GM12874 (cell line): ENCODE results near the gene SLC15A5.

Source experiments
- TF ChIP-seq, protein P1 (sequence below): IDR thresholded peaks from 2 replicates; pipeline ENCODE4 v1.5.1; 2011; ENCODE audit warnings: low read depth, mild to moderate bottlenecking, control low read depth, low read length, moderate library complexity; ENCODE audit not compliant: insufficient read depth

SLC15A5 gene

DNA sequence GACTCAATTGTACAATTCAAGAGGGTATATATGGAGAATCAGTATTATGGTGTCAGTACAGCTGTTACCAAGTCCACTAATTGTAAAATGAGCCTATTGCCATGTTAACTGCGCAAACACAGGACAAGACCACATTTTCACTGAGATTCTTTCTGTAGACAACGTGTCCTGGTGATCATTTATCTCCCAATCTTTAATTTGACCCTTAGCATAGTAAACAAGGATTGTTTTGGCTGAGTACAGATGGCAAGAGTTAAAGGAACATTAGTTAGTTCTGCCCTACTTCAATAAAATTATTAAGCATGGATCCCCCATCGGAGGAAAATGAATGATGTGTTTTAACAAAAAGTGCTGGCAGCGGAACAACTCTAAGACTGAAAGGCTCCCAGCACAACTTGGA, 36.1 kb downstream of the SLC15A5 start:
- TF ChIP-seq, protein P1, sequence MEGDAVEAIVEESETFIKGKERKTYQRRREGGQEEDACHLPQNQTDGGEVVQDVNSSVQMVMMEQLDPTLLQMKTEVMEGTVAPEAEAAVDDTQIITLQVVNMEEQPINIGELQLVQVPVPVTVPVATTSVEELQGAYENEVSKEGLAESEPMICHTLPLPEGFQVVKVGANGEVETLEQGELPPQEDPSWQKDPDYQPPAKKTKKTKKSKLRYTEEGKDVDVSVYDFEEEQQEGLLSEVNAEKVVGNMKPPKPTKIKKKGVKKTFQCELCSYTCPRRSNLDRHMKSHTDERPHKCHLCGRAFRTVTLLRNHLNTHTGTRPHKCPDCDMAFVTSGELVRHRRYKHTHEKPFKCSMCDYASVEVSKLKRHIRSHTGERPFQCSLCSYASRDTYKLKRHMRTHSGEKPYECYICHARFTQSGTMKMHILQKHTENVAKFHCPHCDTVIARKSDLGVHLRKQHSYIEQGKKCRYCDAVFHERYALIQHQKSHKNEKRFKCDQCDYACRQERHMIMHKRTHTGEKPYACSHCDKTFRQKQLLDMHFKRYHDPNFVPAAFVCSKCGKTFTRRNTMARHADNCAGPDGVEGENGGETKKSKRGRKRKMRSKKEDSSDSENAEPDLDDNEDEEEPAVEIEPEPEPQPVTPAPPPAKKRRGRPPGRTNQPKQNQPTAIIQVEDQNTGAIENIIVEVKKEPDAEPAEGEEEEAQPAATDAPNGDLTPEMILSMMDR: no peak

DNA sequence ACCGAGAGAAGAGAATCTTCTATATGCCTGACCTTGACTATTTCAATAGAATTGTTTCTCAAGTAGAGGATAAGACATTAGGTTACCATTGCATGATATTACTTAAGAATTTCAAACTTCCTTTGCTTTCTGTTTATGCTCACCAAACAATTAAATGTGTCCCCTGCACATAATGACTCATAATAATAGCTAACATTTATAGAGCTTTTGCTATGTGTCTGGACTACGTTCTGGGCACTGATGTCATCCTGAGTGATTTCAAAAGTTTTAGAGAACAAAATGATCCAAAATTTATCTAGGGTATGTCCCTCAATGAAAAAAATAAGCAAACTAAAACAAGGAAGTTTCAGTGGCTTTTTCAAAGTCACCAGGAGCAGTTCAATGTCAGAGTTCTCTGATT, 38.8 kb downstream of the SLC15A5 start:
- TF ChIP-seq, protein P1: no peak

DNA sequence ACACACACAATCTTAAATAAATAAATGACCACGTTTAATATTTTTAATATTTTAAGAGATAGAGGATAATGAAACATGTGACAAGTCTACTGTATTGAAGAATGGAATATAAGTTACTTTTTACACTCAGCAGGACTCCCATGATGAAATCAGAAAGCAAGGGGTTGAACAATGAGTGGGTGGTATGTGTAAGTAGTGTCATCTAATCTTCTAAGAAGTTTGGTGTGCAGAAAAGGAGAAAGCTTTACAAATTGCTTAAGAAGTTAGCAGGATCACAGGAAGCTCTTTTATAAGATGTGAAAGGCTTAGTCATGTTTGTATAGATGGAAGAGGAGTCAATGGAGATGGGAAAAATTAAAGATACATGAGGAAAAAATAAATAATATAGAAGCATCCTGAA, 47.8 kb downstream of the SLC15A5 start:
- TF ChIP-seq, protein P1: no peak

DNA sequence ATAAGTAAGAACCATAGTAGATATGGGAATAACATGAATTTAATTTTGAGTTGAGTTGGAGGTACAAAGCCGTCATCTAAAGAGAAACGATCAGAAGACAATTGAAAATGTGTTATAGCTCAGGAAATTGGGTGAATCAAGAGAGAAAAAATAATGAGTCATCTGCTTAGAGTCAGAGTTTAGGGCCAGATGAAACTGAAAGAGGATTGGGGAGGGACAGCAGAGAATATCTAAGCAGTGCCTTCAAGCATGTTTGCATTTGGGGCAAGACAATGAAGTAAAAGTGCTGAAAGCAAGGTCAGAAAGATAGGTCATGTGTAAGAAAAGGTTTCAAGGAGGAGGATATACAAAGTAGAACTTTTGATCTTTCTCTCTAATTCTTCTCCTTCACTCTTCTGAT, 49.4 kb downstream of the SLC15A5 start:
- TF ChIP-seq, protein P1: no peak

DNA sequence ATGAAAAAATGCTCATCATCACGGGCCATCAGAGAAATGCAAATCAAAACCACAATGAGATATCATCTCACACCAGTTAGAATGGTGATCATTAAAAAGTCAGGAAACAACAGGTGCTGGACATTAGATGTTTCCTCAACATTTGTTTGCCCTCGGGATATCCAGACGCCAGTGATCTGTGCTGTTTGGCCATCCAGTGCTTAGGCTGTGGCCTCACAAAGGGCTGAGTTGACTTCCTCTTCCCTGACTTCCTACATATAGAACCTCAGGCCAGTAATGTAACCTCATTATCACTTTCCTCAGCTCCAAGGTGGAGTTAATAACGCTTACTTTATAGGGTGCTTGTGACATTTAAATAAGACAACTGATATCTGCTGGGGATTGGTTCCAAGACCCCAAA, 51.8 kb downstream of the SLC15A5 start:
- TF ChIP-seq, protein P1: no peak

DNA sequence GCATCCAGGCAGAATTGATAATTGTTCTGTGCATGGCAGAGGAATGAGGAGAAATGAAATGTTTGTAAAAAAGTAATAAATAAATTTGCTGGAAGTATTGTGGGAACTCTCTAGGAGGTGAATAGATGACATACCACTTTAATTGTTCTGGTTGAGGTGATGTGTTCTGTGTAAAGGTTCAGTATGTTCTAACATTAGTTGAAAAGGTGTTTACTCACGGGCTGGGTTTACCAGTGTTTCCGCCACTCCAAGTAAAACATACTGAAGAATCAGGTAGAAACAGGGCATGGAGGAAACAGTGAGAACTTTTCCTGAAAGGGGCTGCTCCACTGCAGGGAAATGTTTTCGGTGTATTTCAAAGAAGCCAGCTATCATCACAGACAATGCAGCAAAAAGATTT, 53.3 kb downstream of the SLC15A5 start:
- TF ChIP-seq, protein P1: no peak

DNA sequence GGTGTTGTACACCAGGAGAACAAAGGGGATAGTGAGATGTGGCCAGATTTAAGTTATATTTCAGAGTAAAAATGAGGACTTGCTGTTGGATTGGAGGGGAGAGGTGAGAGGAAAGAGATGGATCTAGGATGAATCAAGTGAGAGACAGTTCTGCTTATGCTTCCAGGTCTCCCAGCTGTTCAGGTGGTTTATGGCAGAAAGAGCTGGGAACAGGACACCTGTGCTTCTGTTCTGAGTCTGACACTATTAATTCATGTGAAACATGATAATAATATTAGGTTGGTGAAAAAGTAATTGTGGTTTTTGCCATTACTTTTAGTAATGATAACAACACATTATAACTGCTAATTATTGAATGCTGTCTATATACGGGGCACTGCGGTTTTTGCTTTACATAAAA, 55.7 kb downstream of the SLC15A5 start:
- TF ChIP-seq, protein P1: no peak

DNA sequence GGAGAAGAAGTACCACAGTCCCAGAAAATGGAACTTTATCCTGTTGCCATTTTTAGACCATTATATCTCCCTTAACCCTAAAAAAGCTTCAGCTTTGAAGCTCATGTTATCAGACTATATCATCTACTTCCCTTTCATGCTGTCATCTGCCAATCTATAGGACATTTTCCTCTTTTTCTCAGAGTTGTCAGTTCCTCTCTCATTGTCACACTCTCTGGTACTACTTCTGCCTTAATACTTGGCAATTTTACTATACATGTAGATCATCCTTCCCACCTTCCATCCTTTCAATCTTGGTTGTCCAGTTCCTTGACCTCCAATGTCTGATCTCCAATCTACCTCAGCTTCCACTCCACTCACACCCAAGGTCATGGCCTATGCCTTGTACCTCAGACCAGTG, 57.4 kb downstream of the SLC15A5 start:
- TF ChIP-seq, protein P1: no peak
